ENCODE measurements around the gene KDM7A.

- no peak for TF ChIP-seq CTCF (conservative IDR thresholded peaks at IDR 0.05)
- no peak for TF ChIP-seq EZH2 (IDR thresholded peaks at IDR 0.05; ENCODE audit: low read depth)
Measured at GRCh38 chr7:140156460-140157080, 20.2 kb downstream of the KDM7A start.

Data from PC-9 (cell line).